NCI-H526 treated with DMSO at 0.1 percent for 48 hours (cell line): ENCODE data around the gene CHERP.
"Not testable (repeated sequence)": the region's sequence is repeated elsewhere in the genome, so short reads cannot be mapped to it uniquely, and the experiment has no call there.

Experiments
- DNase-seq: peaks from one replicate; lab custom pipeline; 2025; lab: John Stamatoyannopoulos, UW

The CHERP gene

DNA sequence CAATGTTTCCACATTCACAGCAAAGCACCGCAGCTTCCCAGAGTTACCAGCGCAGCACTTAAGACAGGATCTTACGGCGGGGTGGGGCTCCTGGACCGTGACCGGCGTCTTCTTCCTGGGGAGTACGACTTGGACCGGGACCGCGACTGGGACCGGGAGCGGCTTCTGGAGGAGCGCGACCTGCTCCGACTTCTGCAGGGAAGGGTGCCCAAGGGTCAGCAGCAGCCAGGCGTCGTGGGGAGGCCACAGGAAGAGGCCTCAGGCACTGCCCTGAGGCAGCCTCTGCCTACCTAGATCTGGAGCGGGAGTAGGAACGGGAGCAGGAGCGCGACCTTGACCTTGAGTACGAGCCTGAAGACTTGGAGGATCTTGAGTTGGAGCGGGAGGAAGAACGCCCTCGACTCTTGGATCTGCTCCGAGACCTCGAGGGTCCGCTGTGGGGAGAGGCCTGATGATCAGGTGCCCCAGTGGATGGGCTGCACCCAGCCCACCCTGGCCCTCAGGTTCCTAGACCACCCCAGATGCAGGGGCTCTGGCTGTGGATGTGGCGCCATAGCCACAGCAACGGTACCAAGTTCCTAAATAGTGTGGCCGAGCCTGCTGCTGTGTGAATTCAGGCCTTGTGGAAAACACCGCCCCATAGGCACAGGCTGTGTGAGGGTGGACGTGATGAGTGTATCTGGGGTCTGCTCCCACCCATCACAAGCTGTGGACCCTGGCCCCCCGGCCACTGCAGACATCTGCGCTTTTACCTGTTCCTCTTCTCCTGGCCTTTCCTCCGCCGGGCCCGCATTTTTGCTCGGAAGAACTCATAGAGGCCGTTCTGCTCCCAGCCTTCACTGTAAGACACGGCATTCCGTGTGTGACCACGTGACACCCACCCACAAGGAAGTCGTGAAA is 21.9 kb downstream of the CHERP start:
- no peak for DNase-seq

DNA sequence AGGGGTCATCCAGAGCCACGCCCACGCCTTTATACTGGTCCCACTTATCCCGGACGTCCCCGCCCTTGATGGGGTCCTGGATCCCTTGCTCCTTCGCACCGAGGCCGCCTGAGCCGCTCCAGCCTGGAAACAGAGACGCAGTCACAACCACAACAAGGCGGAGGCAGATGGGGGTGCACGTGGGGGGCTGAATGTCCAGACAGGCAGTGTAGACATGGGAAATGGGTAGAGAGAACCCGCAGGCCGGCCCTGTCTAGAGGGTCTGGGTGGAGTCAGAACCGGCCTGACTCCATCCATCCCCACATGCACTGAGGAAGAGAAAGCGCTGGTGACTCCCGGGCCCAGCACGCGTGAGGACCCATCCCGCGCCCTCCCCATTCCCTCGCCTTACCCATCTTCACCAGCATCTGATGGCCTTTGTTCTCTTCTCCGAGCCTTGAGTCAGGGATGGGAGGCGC is 23.0 kb downstream of the CHERP start:
- no peak for DNase-seq

DNA sequence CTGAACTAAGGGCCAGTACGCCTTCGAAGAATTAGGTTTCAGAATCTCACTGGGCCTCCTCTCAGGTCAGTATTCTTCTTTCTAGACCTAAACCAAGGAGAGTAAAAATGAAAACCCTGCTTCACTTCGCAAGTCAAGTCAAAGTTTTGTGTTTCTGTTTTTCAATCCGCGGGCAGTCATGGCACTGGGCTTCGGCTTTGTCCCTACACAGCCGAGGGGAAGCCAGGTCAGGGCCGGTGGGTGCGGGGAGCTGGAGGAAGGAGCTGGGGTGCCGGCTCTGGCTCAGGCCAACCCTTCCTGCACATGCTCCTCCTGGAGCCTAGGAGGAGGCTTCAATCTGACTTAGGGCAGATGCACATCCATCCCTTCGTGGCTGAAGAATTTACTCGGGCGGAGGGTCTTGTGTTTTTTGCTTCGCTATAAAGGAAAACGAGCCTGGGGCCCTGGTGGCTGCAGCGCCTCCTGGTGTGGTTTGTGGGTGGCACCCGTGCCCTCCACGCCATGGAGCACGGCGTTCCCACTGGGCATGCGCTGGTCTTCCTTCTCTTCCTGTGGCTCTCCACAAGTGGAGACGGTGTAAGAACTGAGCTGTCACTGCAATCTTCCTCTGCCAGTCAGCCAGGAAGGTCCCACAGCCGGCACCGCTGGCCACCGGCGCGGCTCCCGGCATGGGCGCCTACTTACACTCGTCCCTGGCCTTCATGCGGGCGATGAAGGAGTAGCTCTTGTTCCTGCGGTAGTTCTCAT is 23.6 kb downstream of the CHERP start:
- no peak for DNase-seq

GRCh38 chr19:16518061-16518460 is 24.2 kb downstream of the CHERP start:
- no peak for DNase-seq

GRCh38 chr19:16516923-16517610 is 25.2 kb downstream of the CHERP start:
- DNase-seq, result no peak

GRCh38 chr19:16516381-16516780 is 25.9 kb downstream of the CHERP start:
- no peak for DNase-seq

DNA sequence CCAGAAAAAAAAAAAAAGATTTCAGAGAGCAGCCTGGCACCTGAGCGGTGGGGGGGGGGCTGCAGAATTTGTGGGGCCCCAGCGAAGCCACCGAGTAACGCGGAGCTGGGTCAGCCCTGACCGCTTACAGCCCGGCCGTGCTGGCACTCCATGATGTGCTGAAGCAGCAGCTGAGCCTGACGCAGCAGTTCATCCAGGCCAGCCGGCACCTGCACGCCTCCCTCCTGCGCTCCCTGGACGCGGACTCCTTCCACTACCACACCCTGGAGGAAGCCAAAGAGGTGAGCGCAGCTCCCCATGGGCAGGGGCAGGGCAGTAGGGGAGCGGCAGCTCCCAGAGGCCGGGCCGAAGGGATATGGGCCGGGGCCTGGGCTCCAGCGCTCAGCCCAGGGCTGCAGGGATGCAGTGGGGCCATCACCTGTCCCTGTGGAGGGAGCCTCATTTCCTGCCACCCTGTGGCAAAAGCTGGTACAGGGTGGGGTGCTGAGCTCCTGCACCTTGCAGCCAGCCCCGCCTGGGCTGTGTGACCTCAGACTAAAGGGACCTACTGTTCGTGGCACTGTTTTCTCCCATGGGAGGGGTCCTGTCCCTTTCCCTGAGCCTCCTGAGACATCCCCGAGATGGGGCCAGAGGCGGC is 27.7 kb downstream of the CHERP start:
- DNase-seq, result no peak

- DNase-seq, result not testable (repeated sequence)
Measured at GRCh38 chr19:16512611-16513010, 29.6 kb downstream of the CHERP start.

- DNase-seq, result no peak
Measured at GRCh38 chr19:16509141-16510061, 32.8 kb downstream of the CHERP start.

GRCh38 chr19:16508546-16508945 is 33.7 kb downstream of the CHERP start:
- no peak for DNase-seq

DNA sequence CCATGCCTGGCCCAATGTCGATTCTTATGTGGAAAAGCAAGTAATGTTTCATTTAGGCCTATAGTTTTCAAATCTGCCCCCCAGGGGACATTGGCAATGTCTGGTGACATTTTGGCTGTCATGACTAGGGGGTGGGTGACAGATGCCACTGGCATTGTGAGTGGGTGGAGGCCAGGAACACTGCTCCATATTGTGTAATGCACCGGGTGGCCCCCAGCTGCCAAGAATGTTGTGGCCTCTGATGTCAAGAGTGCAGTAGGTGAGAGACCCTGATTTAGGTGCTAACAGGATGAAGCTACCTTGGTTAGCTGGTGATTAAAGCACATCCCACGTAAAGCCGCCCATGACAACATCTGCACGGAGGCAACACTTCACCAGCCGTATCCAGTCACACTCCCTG is 35.3 kb downstream of the CHERP start:
- DNase-seq, result no peak

- DNase-seq, result not testable (repeated sequence)
Measured at GRCh38 chr19:16506161-16506560, 36.1 kb downstream of the CHERP start.

GRCh38 chr19:16504271-16504670 is 38.0 kb downstream of the CHERP start:
- no peak for DNase-seq

DNA sequence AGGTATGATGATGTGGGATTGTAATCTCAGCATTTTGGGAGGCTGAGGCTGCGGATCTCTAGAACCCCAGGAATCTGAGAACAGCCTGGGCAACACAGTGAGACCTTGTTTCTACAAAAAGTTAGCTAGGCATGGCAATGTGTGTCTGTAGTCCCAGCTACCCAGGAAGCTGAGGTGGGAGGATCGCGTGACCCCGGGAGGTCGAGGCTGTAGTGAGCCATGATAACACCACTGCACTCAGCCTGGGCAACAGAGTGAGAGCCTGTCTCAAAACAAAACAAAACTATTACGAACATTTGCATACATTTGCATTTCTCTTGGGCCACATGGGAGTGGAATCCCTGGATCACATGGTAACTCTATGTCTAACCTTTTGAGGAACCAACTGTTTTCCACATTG is 44.4 kb downstream of the CHERP start:
- no peak for DNase-seq

DNA sequence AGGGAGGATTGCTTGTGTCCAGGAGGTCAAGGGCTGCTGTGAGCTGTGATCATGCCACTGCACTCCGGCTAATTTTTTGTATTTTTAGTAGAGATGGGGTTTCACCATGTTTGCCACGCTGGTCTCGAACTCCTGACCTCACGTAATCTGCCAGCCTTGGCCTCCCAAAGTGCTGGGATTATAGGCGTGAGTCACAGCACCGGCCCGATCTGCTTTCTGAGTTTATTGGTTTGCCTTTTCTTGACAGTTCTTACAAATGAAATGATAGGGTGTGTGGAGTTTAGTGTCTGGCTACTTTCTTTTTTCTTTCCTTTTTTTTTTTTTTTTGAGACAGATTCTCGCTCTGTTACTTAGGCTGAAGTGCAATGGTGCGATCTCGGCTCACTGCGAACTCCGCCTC is 45.2 kb downstream of the CHERP start:
- no peak for DNase-seq

GRCh38 chr19:16496613-16496983 is 45.6 kb downstream of the CHERP start:
- no peak for DNase-seq

- peak; percentile 93 for DNase-seq
Measured at GRCh38 chr19:16495982-16496612, 46.1 kb downstream of the CHERP start, which contains the start of the genes C19orf44 and CALR3. TSS of gene C19orf44 (plus strand) at chr19:16496394. CDS start at chr19:16500793, 4,399 bp downstream. TSS of gene CALR3 (minus strand) at chr19:16496167. CDS start at chr19:16496129, 38 bp downstream.

DNA sequence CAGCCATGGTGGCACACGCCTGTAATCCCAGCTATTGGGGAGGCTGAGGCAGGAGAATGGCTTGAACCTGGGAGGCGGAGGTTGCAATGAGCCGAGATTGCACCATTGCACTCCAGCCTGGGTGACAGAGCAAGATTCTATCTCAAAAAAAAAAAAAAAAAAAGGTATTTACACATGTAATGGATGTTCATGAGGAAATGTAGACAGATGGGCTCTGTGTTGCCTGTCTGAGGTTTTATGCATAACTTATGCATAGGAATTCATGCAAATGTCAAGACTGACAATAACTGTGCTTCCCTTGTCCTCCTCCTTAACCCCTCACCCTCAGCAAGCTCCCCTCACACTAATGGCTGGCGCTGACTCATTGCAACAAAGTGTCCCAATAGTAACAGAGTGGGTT is 55.8 kb downstream of the CHERP start:
- peak; percentile 83 for DNase-seq

DNA sequence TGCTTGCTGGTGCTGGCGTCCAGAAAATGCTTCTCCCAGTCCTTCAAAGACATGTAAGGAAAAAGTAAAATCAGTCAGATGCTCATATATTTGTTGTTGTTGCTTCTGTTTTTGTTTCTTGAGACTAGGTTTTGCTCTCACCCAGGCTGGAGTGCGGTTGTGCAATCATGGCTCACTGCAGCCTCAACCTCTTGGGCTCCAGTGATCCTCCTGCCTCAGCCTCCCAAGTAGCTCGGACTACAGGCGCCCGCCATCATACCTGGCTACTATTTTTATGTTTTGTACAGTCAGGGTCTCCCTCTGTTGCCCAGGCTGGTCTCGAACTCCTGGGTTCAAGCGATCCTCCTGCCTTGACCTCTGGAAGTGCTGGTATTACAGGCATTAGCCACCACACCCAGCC is 59.5 kb downstream of the CHERP start:
- no peak for DNase-seq

DNA sequence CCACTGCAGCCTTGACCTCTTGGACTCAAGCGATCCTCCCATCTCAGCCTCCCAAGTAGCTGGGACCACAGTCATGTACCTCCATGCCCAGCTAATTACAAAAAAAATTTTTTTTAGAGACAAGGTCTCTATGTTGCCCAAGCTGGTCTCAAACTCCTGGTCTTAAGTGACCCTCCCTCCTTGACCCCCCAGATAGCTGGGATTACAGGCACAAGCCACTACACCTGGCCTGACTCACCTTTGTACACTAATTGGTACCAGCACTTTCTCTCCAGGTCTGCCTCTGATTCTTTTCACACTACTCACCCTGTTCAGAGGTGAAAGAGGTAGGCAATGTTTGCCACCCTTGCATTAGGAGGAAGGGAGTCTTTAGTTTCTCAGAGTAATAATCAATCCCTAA is 64.9 kb downstream of the CHERP start:
- no peak for DNase-seq
